ENCODE data around the gene EVA1C.

DNA sequence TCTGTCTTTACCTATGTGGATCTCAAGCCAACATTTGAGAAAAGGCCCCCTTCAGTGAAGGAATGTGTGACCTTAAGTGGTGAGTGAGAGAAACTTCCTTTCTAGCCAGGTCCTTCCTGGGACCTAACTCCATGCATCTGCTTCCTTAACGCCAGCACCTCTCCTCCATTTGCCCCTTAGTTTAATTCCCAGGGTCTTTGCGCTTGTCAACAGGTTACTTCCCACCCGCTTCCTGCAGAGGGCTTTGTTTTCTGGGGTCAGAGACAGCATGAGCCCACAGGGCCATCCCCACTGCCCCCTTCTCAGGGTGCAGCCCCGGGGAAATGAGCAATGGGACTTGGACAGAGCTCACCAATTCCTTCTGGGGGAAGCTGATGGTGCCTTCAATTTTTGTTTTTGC, 54.8 kb downstream of the EVA1C start:
- TF ChIP-seq, protein P1, sequence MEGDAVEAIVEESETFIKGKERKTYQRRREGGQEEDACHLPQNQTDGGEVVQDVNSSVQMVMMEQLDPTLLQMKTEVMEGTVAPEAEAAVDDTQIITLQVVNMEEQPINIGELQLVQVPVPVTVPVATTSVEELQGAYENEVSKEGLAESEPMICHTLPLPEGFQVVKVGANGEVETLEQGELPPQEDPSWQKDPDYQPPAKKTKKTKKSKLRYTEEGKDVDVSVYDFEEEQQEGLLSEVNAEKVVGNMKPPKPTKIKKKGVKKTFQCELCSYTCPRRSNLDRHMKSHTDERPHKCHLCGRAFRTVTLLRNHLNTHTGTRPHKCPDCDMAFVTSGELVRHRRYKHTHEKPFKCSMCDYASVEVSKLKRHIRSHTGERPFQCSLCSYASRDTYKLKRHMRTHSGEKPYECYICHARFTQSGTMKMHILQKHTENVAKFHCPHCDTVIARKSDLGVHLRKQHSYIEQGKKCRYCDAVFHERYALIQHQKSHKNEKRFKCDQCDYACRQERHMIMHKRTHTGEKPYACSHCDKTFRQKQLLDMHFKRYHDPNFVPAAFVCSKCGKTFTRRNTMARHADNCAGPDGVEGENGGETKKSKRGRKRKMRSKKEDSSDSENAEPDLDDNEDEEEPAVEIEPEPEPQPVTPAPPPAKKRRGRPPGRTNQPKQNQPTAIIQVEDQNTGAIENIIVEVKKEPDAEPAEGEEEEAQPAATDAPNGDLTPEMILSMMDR (IDR thresholded peaks at IDR 0.05), result no peak
- TF ChIP-seq POLR2A (IDR thresholded peaks at IDR 0.05), result no peak
